Measurements from ENCODE around the gene PDGFB.

DNA sequence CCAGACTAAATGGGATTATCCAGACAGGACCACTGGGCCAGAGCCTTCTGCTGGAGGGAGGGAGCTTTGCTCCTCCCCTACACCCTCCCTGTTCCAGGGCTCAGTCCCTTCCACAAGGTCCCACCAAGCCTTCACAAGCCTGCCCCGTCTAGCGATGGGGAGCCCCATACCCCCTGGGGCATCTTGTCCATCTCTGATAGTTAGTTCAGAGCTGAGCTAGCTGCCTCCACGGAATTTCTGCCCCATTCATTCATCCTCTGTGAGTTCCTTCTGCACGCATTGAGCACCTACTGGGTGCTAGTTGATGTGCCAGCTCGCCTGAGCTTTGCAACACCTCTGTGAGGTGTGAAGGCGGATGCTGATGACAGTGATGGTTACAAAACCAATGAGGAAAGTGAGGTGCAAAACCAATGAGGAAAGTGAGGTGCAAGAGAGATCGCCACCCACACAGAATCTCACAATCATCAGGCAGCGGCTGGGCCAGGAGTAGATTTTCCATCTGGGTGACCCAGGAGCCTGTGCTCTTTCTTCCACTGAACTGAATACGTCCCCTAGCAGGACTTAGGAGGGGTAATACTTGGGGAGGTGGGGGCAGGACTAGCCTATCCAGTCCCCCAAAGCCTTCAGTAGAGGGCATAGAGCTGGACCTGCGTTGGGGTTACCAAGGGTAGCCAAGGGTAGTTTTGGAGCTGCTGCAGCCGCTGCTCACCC lies 70.8 kb downstream of the PDGFB start:
- TF ChIP-seq CTCF (IDR thresholded peaks at IDR 0.05 in 4 of 5, conservative IDR thresholded peaks at IDR 0.05 in 1 of 5) (no peak), POLR2A (IDR thresholded peaks at IDR 0.05) (no peak)
